WTC11 (cell line): Measurements from ENCODE around the gene NLRP2B. TPM values are rescaled to one million over a fixed set of nuclear protein-coding genes. Genes with fewer than 3 reads are reported as not detected.

Experiments used
- ATAC-seq: fragments of 200-7000 bp; cut with Tn5 transposase; 2 replicates; pipeline ENCODE4 v1.10.0; 2021; ENCODE audit warnings: mild to moderate bottlenecking, moderate library complexity
- CTCF ChIA-PET: fragments of 300-600 bp; sonication (Branson Sonifier 250); formaldehyde crosslinking; loops from one replicate; lab custom pipeline; 2021; ENCODE audit warnings: antibody characterized with exemption; lab: Charles Lee
- POLR2A ChIA-PET: fragments of 350-600 bp; sonication (Branson Sonifier 250); formaldehyde crosslinking; loops from one replicate; lab custom pipeline; 2021; ENCODE audit warnings: antibody characterized with exemption; lab: Charles Lee
- DNase-seq: peaks from one replicate; pipeline ENCODE4 v3.0.0; 2021; ENCODE audit warnings: low spot score
- H3K27ac Mint-ChIP-seq: 2 replicates; pipeline ENCODE4 v1.8.0; 2021; ENCODE audit warnings: mixed read lengths
- H3K27me3 Mint-ChIP-seq: 2 replicates; pipeline ENCODE4 v1.8.0; 2021; ENCODE audit warnings: low read depth, mild to moderate bottlenecking, moderate library complexity, mixed read lengths
- H3K36me3 Mint-ChIP-seq: 2 replicates; pipeline ENCODE4 v1.8.0; 2021; ENCODE audit warnings: mixed read lengths
- H3K4me1 Mint-ChIP-seq: 2 replicates; pipeline ENCODE4 v1.8.0; 2022; ENCODE audit warnings: mixed read lengths
- H3K4me3 Mint-ChIP-seq: 2 replicates; pipeline ENCODE4 v1.8.0; 2021; ENCODE audit warnings: mild to moderate bottlenecking, moderate library complexity, mixed read lengths
- H3K9me3 Mint-ChIP-seq: 2 replicates; pipeline ENCODE4 v1.8.0; 2021; ENCODE audit warnings: mixed read lengths
- CREB1 ChIP-seq: sonication (generic); formaldehyde crosslinking; IDR thresholded peaks from 2 replicates; pipeline ENCODE4 v1.8.0; 2023; ENCODE audit warnings: mild to moderate bottlenecking, missing genetic modification reagents
- IRF2 ChIP-seq: sonication (generic); formaldehyde crosslinking; IDR thresholded peaks from 2 replicates; pipeline ENCODE4 v1.8.0; 2022; ENCODE audit warnings: low read depth, missing genetic modification reagents, borderline replicate concordance
- KAT7 ChIP-seq: sonication (generic); formaldehyde crosslinking; IDR thresholded peaks from 2 replicates; pipeline ENCODE4 v1.8.1; 2023; ENCODE audit warnings: missing genetic modification reagents, mild to moderate bottlenecking, borderline replicate concordance
- MXD4 ChIP-seq: fragments of 250-450 bp; sonication (Bioruptor Pico); IDR thresholded peaks from 2 replicates; pipeline ENCODE4 v1.8.0; 2021; ENCODE audit warnings: mild to moderate bottlenecking, moderate library complexity, borderline replicate concordance
- NFATC4 ChIP-seq: fragments of 250-450 bp; sonication (Bioruptor Pico); IDR thresholded peaks from 2 replicates; pipeline ENCODE4 v1.9.0; 2021; ENCODE audit warnings: mild to moderate bottlenecking
- NFE2L1 ChIP-seq: sonication (generic); formaldehyde crosslinking; IDR thresholded peaks from 2 replicates; pipeline ENCODE4 v1.8.1; 2023; ENCODE audit warnings: missing genetic modification reagents
- NR1H2 ChIP-seq: sonication (generic); formaldehyde crosslinking; IDR thresholded peaks from 2 replicates; pipeline ENCODE4 v1.9.0; 2021; ENCODE audit warnings: mild to moderate bottlenecking, moderate library complexity, missing genetic modification reagents
- SP1 ChIP-seq: sonication (generic); formaldehyde crosslinking; conservative IDR thresholded peaks from 2 replicates; pipeline ENCODE4 v1.8.1; 2022; ENCODE audit warnings: missing genetic modification reagents
- TEAD1 ChIP-seq: sonication (generic); formaldehyde crosslinking; IDR thresholded peaks from 2 replicates; pipeline ENCODE4 v1.8.0; 2022; ENCODE audit warnings: mild to moderate bottlenecking, missing genetic modification reagents
- TEAD4 ChIP-seq: sonication (generic); formaldehyde crosslinking; IDR thresholded peaks from 2 replicates; pipeline ENCODE4 v1.8.0; 2022; ENCODE audit warnings: mild to moderate bottlenecking, missing genetic modification reagents
- ZNF121 ChIP-seq: sonication (generic); formaldehyde crosslinking; IDR thresholded peaks from 2 replicates; pipeline ENCODE4 v1.8.0; 2023; ENCODE audit warnings: missing genetic modification reagents
- ZNF219 ChIP-seq: sonication (generic); formaldehyde crosslinking; IDR thresholded peaks from 2 replicates; pipeline ENCODE4 v1.8.0; 2023; ENCODE audit warnings: missing genetic modification reagents, mild to moderate bottlenecking, borderline replicate concordance
- ZNF317 ChIP-seq: sonication (generic); formaldehyde crosslinking; IDR thresholded peaks from 2 replicates; pipeline ENCODE4 v1.8.1; 2023; ENCODE audit warnings: low read depth, mild to moderate bottlenecking, moderate library complexity, missing genetic modification reagents, borderline replicate concordance
- total RNA-seq: library from RNA; stranded (reverse); gene quantifications from 3 replicates; pipeline ENCODE4 v1.2.3, GENCODE V29; 2021
- TF ChIP-seq, protein P1 (sequence below): sonication (generic); formaldehyde crosslinking; conservative IDR thresholded peaks from 2 replicates; pipeline ENCODE4 v1.8.1; 2023; ENCODE audit warnings: mild to moderate bottlenecking, low read depth, missing genetic modification reagents, moderate library complexity
- TF ChIP-seq, protein P2 (sequence below): sonication (generic); formaldehyde crosslinking; IDR thresholded peaks from 2 replicates; pipeline ENCODE4 v1.8.0; 2022; ENCODE audit warnings: mild to moderate bottlenecking, missing genetic modification reagents
- TF ChIP-seq, protein P3 (sequence below): sonication (generic); formaldehyde crosslinking; IDR thresholded peaks from 2 replicates; pipeline ENCODE4 v1.8.0; 2023; ENCODE audit warnings: missing genetic modification reagents
- TF ChIP-seq, protein P4 (sequence below): fragments of 250-450 bp; sonication (Bioruptor Pico); IDR thresholded peaks from 2 replicates; pipeline ENCODE4 v1.9.0; 2021; ENCODE audit warnings: mild to moderate bottlenecking, borderline replicate concordance
- TF ChIP-seq, protein P5 (sequence below): fragments of 200-600 bp; IDR thresholded peaks from 2 replicates; pipeline ENCODE4 v1.8.0; 2022; ENCODE audit warnings: antibody characterized with exemption
- TF ChIP-seq, protein P6 (sequence below): sonication (generic); formaldehyde crosslinking; IDR thresholded peaks from 2 replicates; pipeline ENCODE4 v1.8.1; 2022; ENCODE audit warnings: mild to moderate bottlenecking, missing genetic modification reagents, moderate library complexity, borderline replicate concordance

NLRP2B gene
- total RNA-seq, 1 experiment from 2014 or later: not detected

GRCh38 chrX:57675320-57675719 is 4.7 kb downstream of the NLRP2B start:
- POLR2A ChIA-PET: no interaction called here

GRCh38 chrX:57674861-57675260 is 5.2 kb downstream of the NLRP2B start:
- ChIA-PET POLR2A (no interaction called here), CTCF (no interaction called here)
- no peak for DNase-seq
- Mint-ChIP-seq H3K9me3 (peaks cover 24% of the 10 kb centered on the region), H3K4me3 (no peak overlapping the region), H3K27ac (no peak overlapping the region), H3K4me1 (peaks cover 3% of the 10 kb centered on the region), H3K27me3 (peaks cover 2% of the 10 kb centered on the region; the same call in 1 of the 2 replicates), H3K36me3 (peaks cover 25% of the 10 kb centered on the region)
- TF ChIP-seq, protein P1, sequence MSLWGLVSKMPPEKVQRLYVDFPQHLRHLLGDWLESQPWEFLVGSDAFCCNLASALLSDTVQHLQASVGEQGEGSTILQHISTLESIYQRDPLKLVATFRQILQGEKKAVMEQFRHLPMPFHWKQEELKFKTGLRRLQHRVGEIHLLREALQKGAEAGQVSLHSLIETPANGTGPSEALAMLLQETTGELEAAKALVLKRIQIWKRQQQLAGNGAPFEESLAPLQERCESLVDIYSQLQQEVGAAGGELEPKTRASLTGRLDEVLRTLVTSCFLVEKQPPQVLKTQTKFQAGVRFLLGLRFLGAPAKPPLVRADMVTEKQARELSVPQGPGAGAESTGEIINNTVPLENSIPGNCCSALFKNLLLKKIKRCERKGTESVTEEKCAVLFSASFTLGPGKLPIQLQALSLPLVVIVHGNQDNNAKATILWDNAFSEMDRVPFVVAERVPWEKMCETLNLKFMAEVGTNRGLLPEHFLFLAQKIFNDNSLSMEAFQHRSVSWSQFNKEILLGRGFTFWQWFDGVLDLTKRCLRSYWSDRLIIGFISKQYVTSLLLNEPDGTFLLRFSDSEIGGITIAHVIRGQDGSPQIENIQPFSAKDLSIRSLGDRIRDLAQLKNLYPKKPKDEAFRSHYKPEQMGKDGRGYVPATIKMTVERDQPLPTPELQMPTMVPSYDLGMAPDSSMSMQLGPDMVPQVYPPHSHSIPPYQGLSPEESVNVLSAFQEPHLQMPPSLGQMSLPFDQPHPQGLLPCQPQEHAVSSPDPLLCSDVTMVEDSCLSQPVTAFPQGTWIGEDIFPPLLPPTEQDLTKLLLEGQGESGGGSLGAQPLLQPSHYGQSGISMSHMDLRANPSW: no peak
- TF ChIP-seq, protein P2, sequence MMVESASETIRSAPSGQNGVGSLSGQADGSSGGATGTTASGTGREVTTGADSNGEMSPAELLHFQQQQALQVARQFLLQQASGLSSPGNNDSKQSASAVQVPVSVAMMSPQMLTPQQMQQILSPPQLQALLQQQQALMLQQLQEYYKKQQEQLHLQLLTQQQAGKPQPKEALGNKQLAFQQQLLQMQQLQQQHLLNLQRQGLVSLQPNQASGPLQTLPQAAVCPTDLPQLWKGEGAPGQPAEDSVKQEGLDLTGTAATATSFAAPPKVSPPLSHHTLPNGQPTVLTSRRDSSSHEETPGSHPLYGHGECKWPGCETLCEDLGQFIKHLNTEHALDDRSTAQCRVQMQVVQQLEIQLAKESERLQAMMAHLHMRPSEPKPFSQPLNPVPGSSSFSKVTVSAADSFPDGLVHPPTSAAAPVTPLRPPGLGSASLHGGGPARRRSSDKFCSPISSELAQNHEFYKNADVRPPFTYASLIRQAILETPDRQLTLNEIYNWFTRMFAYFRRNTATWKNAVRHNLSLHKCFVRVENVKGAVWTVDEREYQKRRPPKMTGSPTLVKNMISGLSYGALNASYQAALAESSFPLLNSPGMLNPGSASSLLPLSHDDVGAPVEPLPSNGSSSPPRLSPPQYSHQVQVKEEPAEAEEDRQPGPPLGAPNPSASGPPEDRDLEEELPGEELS (CRISPR knock-in tag): no peak
- TF ChIP-seq, protein P3, sequence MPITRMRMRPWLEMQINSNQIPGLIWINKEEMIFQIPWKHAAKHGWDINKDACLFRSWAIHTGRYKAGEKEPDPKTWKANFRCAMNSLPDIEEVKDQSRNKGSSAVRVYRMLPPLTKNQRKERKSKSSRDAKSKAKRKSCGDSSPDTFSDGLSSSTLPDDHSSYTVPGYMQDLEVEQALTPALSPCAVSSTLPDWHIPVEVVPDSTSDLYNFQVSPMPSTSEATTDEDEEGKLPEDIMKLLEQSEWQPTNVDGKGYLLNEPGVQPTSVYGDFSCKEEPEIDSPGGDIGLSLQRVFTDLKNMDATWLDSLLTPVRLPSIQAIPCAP (CRISPR knock-in tag): no peak
- TF ChIP-seq NFATC4 (CRISPR knock-in tag): no peak
- no peak for ATAC-seq

More at GRCh38 chrX:57675320-57675719, 4.7 kb downstream of the NLRP2B start:
- Mint-ChIP-seq H3K4me1 (peaks cover 3% of the 10 kb centered on the region), H3K9me3 (peaks cover 24% of the 10 kb centered on the region), H3K27me3 (peaks cover 2% of the 10 kb centered on the region; the same call in 1 of the 2 replicates), H3K4me3 (no peak overlapping the region), H3K27ac (no peak overlapping the region), H3K36me3 (peaks cover 25% of the 10 kb centered on the region)
- CTCF ChIA-PET: no interaction called here
- DNase-seq (no peak), ATAC-seq (no peak)
- TF ChIP-seq CREB1 (CRISPR knock-in tag): no peak
- no peak for TF ChIP-seq MXD4
- no peak for TF ChIP-seq ZNF121 (CRISPR knock-in tag)
- TF ChIP-seq TEAD4 (CRISPR knock-in tag): no peak
- no peak for TF ChIP-seq TEAD1 (CRISPR knock-in tag)

DNA sequence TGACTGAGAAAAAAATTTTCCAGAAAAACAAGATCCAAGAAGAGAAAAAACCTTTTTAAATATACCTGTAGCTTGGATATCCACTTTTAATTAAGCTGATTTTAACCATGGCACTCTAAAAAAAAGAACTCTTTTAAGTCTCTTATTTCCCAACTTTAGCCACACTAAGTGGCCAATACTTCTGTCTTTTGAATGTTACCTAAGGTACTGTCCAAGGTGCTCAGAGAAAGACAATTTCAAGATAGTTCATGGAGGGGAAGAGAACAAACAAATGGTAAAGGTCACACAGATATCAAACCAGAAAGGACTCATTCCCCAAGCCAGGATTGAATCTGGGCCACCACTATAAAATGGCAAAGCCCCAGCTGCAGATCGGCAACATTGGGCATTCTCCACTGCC is 10.1 kb downstream of the NLRP2B start:
- DNase-seq: no peak
- CTCF ChIA-PET: no interaction called here
- H3K4me1 Mint-ChIP-seq: 0 out of 2 replicates have a peak, but pooled peaks cover 4% of the 10 kb centered on the region
- peaks cover 21% of the 10 kb centered on the region for H3K36me3 Mint-ChIP-seq
- no peaks in the 10 kb centered on the region; the same call in 1 of the 2 replicates for H3K27me3 Mint-ChIP-seq
- peaks cover 23% of the 10 kb centered on the region for H3K9me3 Mint-ChIP-seq
- POLR2A ChIA-PET: no interaction called here
- no peak overlapping the region for H3K27ac Mint-ChIP-seq
- no peak overlapping the region for H3K4me3 Mint-ChIP-seq
- no peak for ATAC-seq
- TF ChIP-seq, protein P4, sequence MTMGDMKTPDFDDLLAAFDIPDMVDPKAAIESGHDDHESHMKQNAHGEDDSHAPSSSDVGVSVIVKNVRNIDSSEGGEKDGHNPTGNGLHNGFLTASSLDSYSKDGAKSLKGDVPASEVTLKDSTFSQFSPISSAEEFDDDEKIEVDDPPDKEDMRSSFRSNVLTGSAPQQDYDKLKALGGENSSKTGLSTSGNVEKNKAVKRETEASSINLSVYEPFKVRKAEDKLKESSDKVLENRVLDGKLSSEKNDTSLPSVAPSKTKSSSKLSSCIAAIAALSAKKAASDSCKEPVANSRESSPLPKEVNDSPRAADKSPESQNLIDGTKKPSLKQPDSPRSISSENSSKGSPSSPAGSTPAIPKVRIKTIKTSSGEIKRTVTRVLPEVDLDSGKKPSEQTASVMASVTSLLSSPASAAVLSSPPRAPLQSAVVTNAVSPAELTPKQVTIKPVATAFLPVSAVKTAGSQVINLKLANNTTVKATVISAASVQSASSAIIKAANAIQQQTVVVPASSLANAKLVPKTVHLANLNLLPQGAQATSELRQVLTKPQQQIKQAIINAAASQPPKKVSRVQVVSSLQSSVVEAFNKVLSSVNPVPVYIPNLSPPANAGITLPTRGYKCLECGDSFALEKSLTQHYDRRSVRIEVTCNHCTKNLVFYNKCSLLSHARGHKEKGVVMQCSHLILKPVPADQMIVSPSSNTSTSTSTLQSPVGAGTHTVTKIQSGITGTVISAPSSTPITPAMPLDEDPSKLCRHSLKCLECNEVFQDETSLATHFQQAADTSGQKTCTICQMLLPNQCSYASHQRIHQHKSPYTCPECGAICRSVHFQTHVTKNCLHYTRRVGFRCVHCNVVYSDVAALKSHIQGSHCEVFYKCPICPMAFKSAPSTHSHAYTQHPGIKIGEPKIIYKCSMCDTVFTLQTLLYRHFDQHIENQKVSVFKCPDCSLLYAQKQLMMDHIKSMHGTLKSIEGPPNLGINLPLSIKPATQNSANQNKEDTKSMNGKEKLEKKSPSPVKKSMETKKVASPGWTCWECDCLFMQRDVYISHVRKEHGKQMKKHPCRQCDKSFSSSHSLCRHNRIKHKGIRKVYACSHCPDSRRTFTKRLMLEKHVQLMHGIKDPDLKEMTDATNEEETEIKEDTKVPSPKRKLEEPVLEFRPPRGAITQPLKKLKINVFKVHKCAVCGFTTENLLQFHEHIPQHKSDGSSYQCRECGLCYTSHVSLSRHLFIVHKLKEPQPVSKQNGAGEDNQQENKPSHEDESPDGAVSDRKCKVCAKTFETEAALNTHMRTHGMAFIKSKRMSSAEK (CRISPR knock-in tag): no peak
- TF ChIP-seq, protein P5, sequence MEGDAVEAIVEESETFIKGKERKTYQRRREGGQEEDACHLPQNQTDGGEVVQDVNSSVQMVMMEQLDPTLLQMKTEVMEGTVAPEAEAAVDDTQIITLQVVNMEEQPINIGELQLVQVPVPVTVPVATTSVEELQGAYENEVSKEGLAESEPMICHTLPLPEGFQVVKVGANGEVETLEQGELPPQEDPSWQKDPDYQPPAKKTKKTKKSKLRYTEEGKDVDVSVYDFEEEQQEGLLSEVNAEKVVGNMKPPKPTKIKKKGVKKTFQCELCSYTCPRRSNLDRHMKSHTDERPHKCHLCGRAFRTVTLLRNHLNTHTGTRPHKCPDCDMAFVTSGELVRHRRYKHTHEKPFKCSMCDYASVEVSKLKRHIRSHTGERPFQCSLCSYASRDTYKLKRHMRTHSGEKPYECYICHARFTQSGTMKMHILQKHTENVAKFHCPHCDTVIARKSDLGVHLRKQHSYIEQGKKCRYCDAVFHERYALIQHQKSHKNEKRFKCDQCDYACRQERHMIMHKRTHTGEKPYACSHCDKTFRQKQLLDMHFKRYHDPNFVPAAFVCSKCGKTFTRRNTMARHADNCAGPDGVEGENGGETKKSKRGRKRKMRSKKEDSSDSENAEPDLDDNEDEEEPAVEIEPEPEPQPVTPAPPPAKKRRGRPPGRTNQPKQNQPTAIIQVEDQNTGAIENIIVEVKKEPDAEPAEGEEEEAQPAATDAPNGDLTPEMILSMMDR: no peak
- no peak for TF ChIP-seq SP1 (CRISPR knock-in tag)
- no peak for TF ChIP-seq IRF2 (CRISPR knock-in tag)
- TF ChIP-seq NR1H2 (CRISPR knock-in tag): no peak
- no peak for TF ChIP-seq ZNF219 (CRISPR knock-in tag)
- TF ChIP-seq KAT7 (CRISPR knock-in tag): no peak
- no peak for TF ChIP-seq TEAD1 (CRISPR knock-in tag)
- TF ChIP-seq, protein P6, sequence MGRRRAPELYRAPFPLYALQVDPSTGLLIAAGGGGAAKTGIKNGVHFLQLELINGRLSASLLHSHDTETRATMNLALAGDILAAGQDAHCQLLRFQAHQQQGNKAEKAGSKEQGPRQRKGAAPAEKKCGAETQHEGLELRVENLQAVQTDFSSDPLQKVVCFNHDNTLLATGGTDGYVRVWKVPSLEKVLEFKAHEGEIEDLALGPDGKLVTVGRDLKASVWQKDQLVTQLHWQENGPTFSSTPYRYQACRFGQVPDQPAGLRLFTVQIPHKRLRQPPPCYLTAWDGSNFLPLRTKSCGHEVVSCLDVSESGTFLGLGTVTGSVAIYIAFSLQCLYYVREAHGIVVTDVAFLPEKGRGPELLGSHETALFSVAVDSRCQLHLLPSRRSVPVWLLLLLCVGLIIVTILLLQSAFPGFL (CRISPR knock-in tag): no peak
- TF ChIP-seq, protein P3 (CRISPR knock-in tag): no peak
- TF ChIP-seq NFE2L1: no peak
- TF ChIP-seq ZNF317 (CRISPR knock-in tag): no peak
